ENCODE data around the gene SEC14L5. TPM values are rescaled to one million over a fixed set of nuclear protein-coding genes. Genes with fewer than 3 reads are reported as not detected.
A peak's percentile ranks its signal among the peaks of the same experiment; 100 is the strongest.

SEC14L5 gene
- total RNA-seq, 2 donors from 2014 or later, result 0.22 to 0.33 TPM

- no peaks in the 10 kb centered on the region for H3K9me3 ChIP-seq (ENCODE audit: control insufficient read depth, low read length)
- H3K27ac ChIP-seq (ENCODE audit: low read depth, low read length), result peak overlapping the region; percentile 71
- H3K36me3 ChIP-seq (ENCODE audit: control insufficient read depth, insufficient read depth, low read length), result no peaks in the 10 kb centered on the region
- peaks cover 12% of the 10 kb centered on the region for H3K27me3 Mint-ChIP-seq (ENCODE audit: insufficient read depth)
- no peak overlapping the region for H3K27ac Mint-ChIP-seq
- no peak for DNase-seq
- WGBS, 2 experiments (ENCODE audit: insufficient coverage in 1 of 2, insufficient read length in 1 of 2), result 70 to 76% methylated on average over 3 of the region's 3 CpGs
- peaks cover 4% of the 10 kb centered on the region for H3K4me1 ChIP-seq (ENCODE audit: control insufficient read depth, insufficient read depth, low read length)
- H3K4me1 Mint-ChIP-seq, result peaks cover 19% of the 10 kb centered on the region
- H3K9me3 Mint-ChIP-seq, result no peaks in the 10 kb centered on the region
- no peaks in the 10 kb centered on the region for H3K27me3 ChIP-seq (ENCODE audit: control insufficient read depth, insufficient read depth, low read length, poor library complexity, severe bottlenecking)
- no peak overlapping the region for H3K9ac ChIP-seq (ENCODE audit: extremely low read depth, low read length, poor library complexity, severe bottlenecking)
- no peaks in the 10 kb centered on the region for H3K36me3 Mint-ChIP-seq (ENCODE audit: low read depth)
- no peak for TF ChIP-seq CTCF (conservative IDR thresholded peaks at IDR 0.05)
- no peak overlapping the region for H3K4me3 ChIP-seq (ENCODE audit: low read length)
- no peak overlapping the region for H3K4me3 Mint-ChIP-seq
Observed at GRCh38 chr16:4970010-4970409, 11.9 kb downstream of the SEC14L5 start.

- H3K4me1 ChIP-seq (ENCODE audit: control insufficient read depth, insufficient read depth, low read length), result peaks cover 4% of the 10 kb centered on the region
- H3K27ac Mint-ChIP-seq, result no peak overlapping the region
Observed at GRCh38 chr16:4972938-4973587, 14.9 kb downstream of the SEC14L5 start.

GRCh38 chr16:4976079-4976478 lies 17.9 kb downstream of the SEC14L5 start:
- Mint-ChIP-seq H3K4me3 (no peak overlapping the region), H3K36me3 (ENCODE audit: low read depth) (no peaks in the 10 kb centered on the region), H3K27ac (no peak overlapping the region), H3K27me3 (ENCODE audit: insufficient read depth) (peaks cover 7% of the 10 kb centered on the region), H3K4me1 (no peaks in the 10 kb centered on the region), H3K9me3 (no peaks in the 10 kb centered on the region)
- Histone ChIP-seq H3K36me3 (ENCODE audit: control insufficient read depth, insufficient read depth, low read length) (no peaks in the 10 kb centered on the region), H3K4me3 (ENCODE audit: low read length) (no peak overlapping the region), H3K27me3 (ENCODE audit: control insufficient read depth, insufficient read depth, low read length, poor library complexity, severe bottlenecking) (no peaks in the 10 kb centered on the region), H3K9ac (ENCODE audit: extremely low read depth, low read length, poor library complexity, severe bottlenecking) (no peak overlapping the region), H3K4me1 (ENCODE audit: control insufficient read depth, insufficient read depth, low read length) (no peaks in the 10 kb centered on the region), H3K9me3 (ENCODE audit: control insufficient read depth, low read length) (no peaks in the 10 kb centered on the region), H3K27ac (ENCODE audit: low read depth, low read length) (no peak overlapping the region)
- no peak for TF ChIP-seq CTCF (conservative IDR thresholded peaks at IDR 0.05)
- no peak for DNase-seq
- 89 to 92% methylated on average over 1 to 2 of the region's 2 CpGs for WGBS, 2 experiments (ENCODE audit: insufficient coverage in 1 of 2, insufficient read length in 1 of 2)

More at GRCh38 chr16:4972938-4973587, 14.9 kb downstream of the SEC14L5 start:
- Histone ChIP-seq H3K27me3 (ENCODE audit: control insufficient read depth, insufficient read depth, low read length, poor library complexity, severe bottlenecking) (no peaks in the 10 kb centered on the region), H3K4me3 (ENCODE audit: low read length) (no peak overlapping the region), H3K9me3 (ENCODE audit: control insufficient read depth, low read length) (no peaks in the 10 kb centered on the region), H3K36me3 (ENCODE audit: control insufficient read depth, insufficient read depth, low read length) (no peaks in the 10 kb centered on the region), H3K9ac (ENCODE audit: extremely low read depth, low read length, poor library complexity, severe bottlenecking) (no peak overlapping the region), H3K27ac (ENCODE audit: low read depth, low read length) (no peak overlapping the region)
- 48 to 59% methylated on average over 5 to 8 of the region's 8 CpGs for WGBS, 2 experiments (ENCODE audit: insufficient coverage in 1 of 2, insufficient read length in 1 of 2)
- no peaks in the 10 kb centered on the region for H3K36me3 Mint-ChIP-seq (ENCODE audit: low read depth)
- no peak for TF ChIP-seq CTCF (conservative IDR thresholded peaks at IDR 0.05)
- peaks cover 19% of the 10 kb centered on the region for H3K4me1 Mint-ChIP-seq
- no peak overlapping the region for H3K4me3 Mint-ChIP-seq
- peaks cover 12% of the 10 kb centered on the region for H3K27me3 Mint-ChIP-seq (ENCODE audit: insufficient read depth)
- H3K9me3 Mint-ChIP-seq, result no peaks in the 10 kb centered on the region
- no peak for DNase-seq
